ENCODE results near the gene PID1.

- no peak for TF ChIP-seq POLR2A (IDR thresholded peaks at IDR 0.05; ENCODE audit: low read length)
- no peak for TF ChIP-seq GATA1 (IDR thresholded peaks at IDR 0.05; ENCODE audit: low read depth, low read length)
Observed at GRCh38 chr2:229098801-229099200, 172.3 kb downstream of the PID1 start.
